Left forelimb (tissue), 1 donor: ENCODE measurements around the gene MAPKBP1.

Experiments used
- DNase-seq: peaks from one replicate; pipeline ENCODE4 v3.0.0-alpha.2; 2018; ENCODE audit warnings: low spot score

The MAPKBP1 gene

GRCh38 chr15:41870689-41871081 is 96.4 kb downstream of the MAPKBP1 start:
- DNase-seq: no peak

DNA sequence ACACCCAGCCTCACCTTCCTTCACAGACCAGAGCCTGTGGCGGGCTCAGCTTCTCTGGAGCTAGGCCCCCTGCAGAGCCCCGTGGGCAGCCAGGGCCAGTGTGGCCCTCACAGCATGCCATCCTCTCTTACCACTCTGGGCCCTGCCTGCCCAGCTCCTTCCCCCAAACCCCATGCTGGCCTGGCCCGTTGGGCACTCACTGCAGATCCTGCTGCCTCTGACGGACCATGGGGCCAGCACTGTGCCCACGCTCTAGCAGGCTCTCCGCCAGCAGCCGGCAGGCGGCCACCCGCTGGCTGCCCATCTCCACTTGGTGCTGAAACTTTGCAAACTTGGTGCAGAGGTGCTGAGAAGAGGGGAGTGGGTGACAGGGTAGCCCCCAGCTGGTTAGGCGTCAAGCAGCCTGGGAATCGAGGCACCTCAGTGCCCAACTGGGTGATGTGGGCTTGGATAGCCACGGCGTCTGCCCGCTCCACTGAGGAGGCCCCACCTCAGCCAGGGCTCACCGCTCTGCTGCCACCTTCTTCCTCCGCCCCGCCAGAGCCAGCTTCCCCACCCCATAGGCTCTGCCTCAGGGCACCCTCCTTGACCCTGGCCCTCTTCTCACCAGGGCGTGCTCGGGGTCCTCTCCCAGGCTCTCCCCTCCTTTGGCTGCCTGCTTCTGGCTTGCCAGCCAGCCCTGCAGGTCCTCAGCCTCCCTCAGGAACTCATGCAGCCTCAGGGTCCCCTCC is 97.1 kb downstream of the MAPKBP1 start:
- no peak for DNase-seq

- no peak for DNase-seq
These were observed 98.0 kb downstream of the MAPKBP1 start for GRCh38 chr15:41872166-41872747.

GRCh38 chr15:41873711-41874110 is 99.4 kb downstream of the MAPKBP1 start:
- DNase-seq: no peak

GRCh38 chr15:41874736-41875135 is 100.5 kb downstream of the MAPKBP1 start:
- DNase-seq: no peak

GRCh38 chr15:41876007-41876406 is 101.7 kb downstream of the MAPKBP1 start:
- no peak for DNase-seq

GRCh38 chr15:41876689-41877088 is 102.4 kb downstream of the MAPKBP1 start:
- DNase-seq: no peak
